Esophagus squamous epithelium (tissue), 4 donors: ENCODE data around the gene IARS2.

Experiments
- CTCF ChIP-seq, 6 experiments: fragments of 450-650 bp in 4 of 6; fragments of 200-600 bp in 2 of 6; sonication (generic) in 2 of 6; IDR thresholded peaks; one replicate each; pipeline ENCODE4 v1.5.1; 2016 to 2019; ENCODE audit warnings: antibody characterized with exemption in 6 of 6, mild to moderate bottlenecking in 4 of 6, moderate library complexity in 4 of 6
- POLR2A ChIP-seq, 4 donors: fragments of 450-650 bp; IDR thresholded peaks; one replicate each; pipeline ENCODE4 v1.6.1; 2017; ENCODE audit warnings: antibody characterized with exemption in 4 of 4, mild to moderate bottlenecking in 4 of 4, moderate library complexity in 3 of 4

GRCh38 chr1:220184506-220184905, 90.6 kb downstream of the IARS2 start:
- TF ChIP-seq CTCF (IDR thresholded peaks at IDR 0.05) (no peak), POLR2A (IDR thresholded peaks at IDR 0.05) (no peak)
